Measurements from ENCODE around the gene ZDHHC13. TPM values are rescaled to one million over a fixed set of nuclear protein-coding genes. Genes with fewer than 3 reads are reported as not detected.

The ZDHHC13 gene
- total and polyA plus RNA-seq, 2 of the 8 experiments (the other 6 are each of a cell fraction or from before 2014, with no cell fraction given): 22.4 to 24.1 TPM

GRCh38 chr11:19101796-19102520 lies 15.0 kb upstream of the ZDHHC13 start:
- Histone ChIP-seq H3K36me3 (ENCODE audit: control insufficient read depth in 2 of 4, insufficient read depth in 4 of 4, low read length in 3 of 4) (no peaks in the 10 kb centered on the region; a peak in 1 of 8 replicates), H3K4me1 (replicated peaks in 1 of 4; ENCODE audit: control insufficient read depth in 3 of 4, insufficient read depth in 4 of 4, low read length in 3 of 4) (peaks cover 0 to 7% (median 3%) of the 10 kb centered on the region in 4 experiments; a peak in 4 of 7 replicates), H4K8ac (ENCODE audit: extremely low read depth, insufficient read depth, low read length) (no peak overlapping the region), H3K4ac (replicated peaks; ENCODE audit: insufficient read length, low read depth, low read length) (no peak overlapping the region), H3K4me3 (ENCODE audit: extremely low read depth in 1 of 4, insufficient read depth in 2 of 4, low read depth in 3 of 4, low read length in 4 of 4) (no peak overlapping the region), H3K9me3 (ENCODE audit: insufficient read depth in 2 of 2, low read depth in 1 of 2, low read length in 1 of 2) (no peaks in the 10 kb centered on the region), H3K14ac (ENCODE audit: insufficient read length) (no peak overlapping the region), H3K23ac (ENCODE audit: insufficient read length) (no peak overlapping the region), H4K20me1 (replicated peaks in 1 of 2; ENCODE audit: control insufficient read depth in 1 of 2, insufficient read depth in 2 of 2, low read length in 2 of 2) (no peaks in the 10 kb centered on the region), H2BK120ac (replicated peaks; ENCODE audit: low read depth, low read length) (no peak overlapping the region), H2BK15ac (ENCODE audit: low read length) (no peak overlapping the region), H3K27me3 (replicated peaks in 1 of 4; ENCODE audit: control insufficient read depth in 3 of 4, extremely low read depth in 1 of 4, insufficient read depth in 3 of 4, low read length in 3 of 4) (no peaks in the 10 kb centered on the region), H3K4me2 (ENCODE audit: insufficient read depth in 1 of 2, low read depth in 2 of 2, low read length in 2 of 2) (no peak overlapping the region), H3K56ac (replicated peaks; ENCODE audit: insufficient read length, low read depth, low read length) (no peak overlapping the region), H2AFZ (ENCODE audit: low read length) (no peak overlapping the region), H2BK20ac (ENCODE audit: low read length) (no peak overlapping the region), H2AK5ac (ENCODE audit: low read depth, low read length) (no peak overlapping the region), H3K79me2 (ENCODE audit: control insufficient read depth in 1 of 2, insufficient read depth in 2 of 2, low read length in 2 of 2) (no peaks in the 10 kb centered on the region), H3K23me2 (ENCODE audit: low read depth, low read length) (no peaks in the 10 kb centered on the region), H2BK12ac (ENCODE audit: low read depth, low read length) (no peak overlapping the region), H4K5ac (ENCODE audit: insufficient read length, low read depth, low read length) (no peak overlapping the region), H3K9ac (replicated peaks in 1 of 4; ENCODE audit: extremely low read depth in 1 of 4, low read depth in 3 of 4, low read length in 3 of 4) (no peak overlapping the region), H3K79me1 (ENCODE audit: low read depth, low read length) (no peaks in the 10 kb centered on the region), H3K27ac (ENCODE audit: low read depth, low read length) (no peak overlapping the region), H3K18ac (ENCODE audit: extremely low read depth, low read length) (no peak overlapping the region), H4K91ac (replicated peaks; ENCODE audit: insufficient read length, low read length) (no peak overlapping the region), H2BK5ac (ENCODE audit: low read depth, low read length) (no peak overlapping the region)
- ChIA-PET POLR2A (ENCODE audit: partially characterized antibody) (no interaction called here), CTCF (ENCODE audit: partially characterized antibody) (interaction anchor here (1.4 kb wide), 2 partner anchors 9 to 49 kb away, joined by 4 read pairs; no protein-coding TSS in a partner anchor)
- FAIRE-seq: no peak
- TF ChIP-seq EP300 (IDR thresholded peaks at IDR 0.05; ENCODE audit: borderline replicate concordance in 1 of 2, low read depth in 2 of 2, low read length in 2 of 2) (no peak), PHF8 (conservative IDR thresholded peaks at IDR 0.05; ENCODE audit: low read depth, low read length) (no peak), BACH1 (IDR thresholded peaks at IDR 0.05; ENCODE audit: low read length) (no peak)
- no peak for DNase-seq (ENCODE audit: low read depth in 1 of 2, low spot score in 2 of 2)
- 87 to 100% methylated on average over 1 to 4 of the region's 4 CpGs for WGBS, 2 experiments (ENCODE audit: extremely low coverage in 1 of 2, insufficient coverage in 1 of 2, insufficient read length in 1 of 2, insufficient replicate concordance in 2 of 2, low coverage in 1 of 2, low lambda C conversion rate in 2 of 2, missing lambda C conversion rate in 1 of 2)
